CD4-positive, alpha-beta T cell treated with Interleukin-15 for 1 hour (primary cell): ENCODE results near the gene TLR4.
A peak's percentile ranks its signal among the peaks of the same experiment; 100 is the strongest.

Experiments used
- DNase-seq: peaks from one replicate; pipeline ENCODE4 v3.0.0-alpha.2; 2020

TLR4 gene

GRCh38 chr9:117715411-117715989 is 11.3 kb downstream of the TLR4 start:
- DNase-seq: no peak

- peak; percentile 47 for DNase-seq
Observed at GRCh38 chr9:117718085-117718484, 13.9 kb downstream of the TLR4 start.

- DNase-seq: no peak
Observed at GRCh38 chr9:117718701-117719100, 14.5 kb downstream of the TLR4 start.

GRCh38 chr9:117719161-117719920 is 15.1 kb downstream of the TLR4 start:
- DNase-seq: no peak

GRCh38 chr9:117720066-117720465 is 15.9 kb downstream of the TLR4 start:
- DNase-seq: no peak

- no peak for DNase-seq
Observed at GRCh38 chr9:117720555-117720954, 16.4 kb downstream of the TLR4 start.

- no peak for DNase-seq
Observed at GRCh38 chr9:117720987-117721386, 16.8 kb downstream of the TLR4 start.

GRCh38 chr9:117722108-117722761 is 18.0 kb downstream of the TLR4 start:
- DNase-seq: no peak

GRCh38 chr9:117723986-117724625 is 19.9 kb downstream of the TLR4 start:
- no peak for DNase-seq

GRCh38 chr9:117725426-117725887 is 21.3 kb downstream of the TLR4 start:
- peak; percentile 28 for DNase-seq

GRCh38 chr9:117729375-117729774 is 25.2 kb downstream of the TLR4 start:
- no peak for DNase-seq

- no peak for DNase-seq
Observed at GRCh38 chr9:117732494-117732893, 28.3 kb downstream of the TLR4 start.

GRCh38 chr9:117733465-117733864 is 29.3 kb downstream of the TLR4 start:
- no peak for DNase-seq

GRCh38 chr9:117734082-117734481 is 29.9 kb downstream of the TLR4 start:
- DNase-seq: no peak

- DNase-seq: no peak
Observed at GRCh38 chr9:117734523-117735314, 30.5 kb downstream of the TLR4 start.

- no peak for DNase-seq
Observed at GRCh38 chr9:117737721-117738226, 33.6 kb downstream of the TLR4 start.

- no peak for DNase-seq
Observed at GRCh38 chr9:117739206-117739605, 35.0 kb downstream of the TLR4 start.

- DNase-seq: no peak
Observed at GRCh38 chr9:117739624-117740347, 35.6 kb downstream of the TLR4 start.

- no peak for DNase-seq
Observed at GRCh38 chr9:117742131-117742530, 37.9 kb downstream of the TLR4 start.

- no peak for DNase-seq
Observed at GRCh38 chr9:117744369-117744768, 40.2 kb downstream of the TLR4 start.

GRCh38 chr9:117744856-117745389 is 40.7 kb downstream of the TLR4 start:
- no peak for DNase-seq

- DNase-seq: no peak
Observed at GRCh38 chr9:117745598-117745997, 41.4 kb downstream of the TLR4 start.
